Breast epithelium (tissue), 3 donors: ENCODE data around the gene SLC22A23.

Experiments used
- CTCF ChIP-seq, 3 donors: fragments of 450-650 bp; IDR thresholded peaks; one replicate each; pipeline ENCODE4 v1.5.1; 2016 to 2017; ENCODE audit warnings: antibody characterized with exemption in 3 of 3, mild to moderate bottlenecking in 3 of 3, moderate library complexity in 3 of 3
- POLR2A ChIP-seq: fragments of 450-650 bp; IDR thresholded peaks from one replicate; pipeline ENCODE4 v1.6.1; 2016; ENCODE audit warnings: antibody characterized with exemption, mild to moderate bottlenecking, moderate library complexity
- POLR2AphosphoS5 ChIP-seq, 3 donors: sonication (generic); formaldehyde crosslinking; IDR thresholded peaks; one replicate each; pipeline ENCODE4 v1.6.1; 2017; ENCODE audit warnings: antibody characterized with exemption in 3 of 3

DNA sequence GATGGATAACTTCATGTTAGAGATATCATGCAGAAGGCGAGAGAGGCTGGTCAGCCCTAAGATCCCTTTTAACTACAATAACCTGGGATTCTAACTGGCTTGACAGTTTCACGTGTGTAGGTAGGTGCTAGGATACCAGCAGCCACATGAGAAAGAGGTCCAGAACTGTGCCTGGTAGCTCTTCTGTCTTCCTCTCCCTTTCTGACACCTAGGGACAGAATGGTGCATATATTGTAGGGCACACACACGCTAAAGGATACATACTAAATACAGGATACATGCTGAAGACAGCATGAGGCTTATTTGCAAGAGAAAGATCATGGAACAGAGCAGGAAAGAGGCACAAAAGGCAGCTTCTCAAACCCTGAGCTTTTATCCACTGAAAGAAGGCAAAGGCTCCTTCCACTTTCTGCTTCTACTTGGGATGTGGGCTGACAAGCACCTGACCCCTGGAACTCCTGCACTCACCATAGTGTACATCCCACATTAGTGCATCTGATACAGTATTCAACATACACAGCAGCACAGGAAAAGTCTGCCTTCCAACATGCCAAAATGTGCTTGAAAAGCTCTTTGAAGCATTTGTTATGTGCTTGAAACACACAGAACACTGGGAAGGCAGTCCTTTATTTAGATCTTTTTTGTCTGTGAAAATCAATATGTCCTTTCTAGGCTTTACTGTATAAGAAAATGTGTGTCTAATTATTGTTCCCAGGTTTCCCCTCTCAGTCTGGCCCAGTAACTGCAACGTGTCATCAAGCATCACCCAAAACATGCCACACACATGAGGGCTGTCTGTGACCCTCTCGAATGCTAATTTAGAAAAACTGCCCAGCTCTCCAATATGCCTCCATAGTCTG is 3.2 kb downstream of the SLC22A23 start:
- TF ChIP-seq POLR2AphosphoS5 (IDR thresholded peaks at IDR 0.05): no peak
- no peak for TF ChIP-seq CTCF (IDR thresholded peaks at IDR 0.05)
- TF ChIP-seq POLR2A: no peak
